ENCODE data around the gene CLPX.

Gene CLPX

DNA sequence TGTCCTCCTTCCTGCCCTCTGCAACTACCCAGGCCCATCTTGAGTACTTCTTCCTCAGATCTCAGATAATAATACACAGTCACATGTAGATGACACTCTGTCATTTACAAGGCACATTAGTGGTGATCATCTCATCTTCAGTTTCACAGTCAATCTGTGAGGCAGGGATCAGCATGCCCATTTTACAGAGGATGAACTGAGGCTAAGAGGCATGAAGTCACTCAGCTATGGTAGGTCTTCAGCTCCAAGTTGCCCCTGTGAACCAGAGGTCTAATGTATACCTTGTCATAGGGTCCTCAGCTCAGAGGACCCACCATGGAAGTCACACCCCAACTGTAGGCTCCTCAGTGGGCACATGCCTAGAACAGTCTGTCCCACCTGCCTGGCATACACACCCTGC is 30.4 kb upstream of the CLPX start:
- TF ChIP-seq ZFP30 (CRISPR knock-in tag; IDR thresholded peaks at IDR 0.05) = no peak
- no peak for TF ChIP-seq OSR1 (CRISPR knock-in tag; IDR thresholded peaks at IDR 0.05)
- TF ChIP-seq CSDC2 (CRISPR knock-in tag; IDR thresholded peaks at IDR 0.05) = no peak
- TF ChIP-seq GLIS3 (CRISPR knock-in tag; IDR thresholded peaks at IDR 0.05) = no peak
- no peak for TF ChIP-seq ESRRG (CRISPR knock-in tag; IDR thresholded peaks at IDR 0.05)
- TF ChIP-seq ZNF8 (CRISPR knock-in tag; IDR thresholded peaks at IDR 0.05) = no peak
- TF ChIP-seq, protein P1, sequence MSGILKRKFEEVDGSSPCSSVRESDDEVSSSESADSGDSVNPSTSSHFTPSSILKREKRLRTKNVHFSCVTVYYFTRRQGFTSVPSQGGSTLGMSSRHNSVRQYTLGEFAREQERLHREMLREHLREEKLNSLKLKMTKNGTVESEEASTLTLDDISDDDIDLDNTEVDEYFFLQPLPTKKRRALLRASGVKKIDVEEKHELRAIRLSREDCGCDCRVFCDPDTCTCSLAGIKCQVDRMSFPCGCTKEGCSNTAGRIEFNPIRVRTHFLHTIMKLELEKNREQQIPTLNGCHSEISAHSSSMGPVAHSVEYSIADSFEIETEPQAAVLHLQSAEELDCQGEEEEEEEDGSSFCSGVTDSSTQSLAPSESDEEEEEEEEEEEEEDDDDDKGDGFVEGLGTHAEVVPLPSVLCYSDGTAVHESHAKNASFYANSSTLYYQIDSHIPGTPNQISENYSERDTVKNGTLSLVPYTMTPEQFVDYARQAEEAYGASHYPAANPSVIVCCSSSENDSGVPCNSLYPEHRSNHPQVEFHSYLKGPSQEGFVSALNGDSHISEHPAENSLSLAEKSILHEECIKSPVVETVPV (CRISPR knock-in tag; IDR thresholded peaks at IDR 0.05) = no peak
- no peak for TF ChIP-seq ZC3H10 (CRISPR knock-in tag; IDR thresholded peaks at IDR 0.05)
- TF ChIP-seq, protein P2, sequence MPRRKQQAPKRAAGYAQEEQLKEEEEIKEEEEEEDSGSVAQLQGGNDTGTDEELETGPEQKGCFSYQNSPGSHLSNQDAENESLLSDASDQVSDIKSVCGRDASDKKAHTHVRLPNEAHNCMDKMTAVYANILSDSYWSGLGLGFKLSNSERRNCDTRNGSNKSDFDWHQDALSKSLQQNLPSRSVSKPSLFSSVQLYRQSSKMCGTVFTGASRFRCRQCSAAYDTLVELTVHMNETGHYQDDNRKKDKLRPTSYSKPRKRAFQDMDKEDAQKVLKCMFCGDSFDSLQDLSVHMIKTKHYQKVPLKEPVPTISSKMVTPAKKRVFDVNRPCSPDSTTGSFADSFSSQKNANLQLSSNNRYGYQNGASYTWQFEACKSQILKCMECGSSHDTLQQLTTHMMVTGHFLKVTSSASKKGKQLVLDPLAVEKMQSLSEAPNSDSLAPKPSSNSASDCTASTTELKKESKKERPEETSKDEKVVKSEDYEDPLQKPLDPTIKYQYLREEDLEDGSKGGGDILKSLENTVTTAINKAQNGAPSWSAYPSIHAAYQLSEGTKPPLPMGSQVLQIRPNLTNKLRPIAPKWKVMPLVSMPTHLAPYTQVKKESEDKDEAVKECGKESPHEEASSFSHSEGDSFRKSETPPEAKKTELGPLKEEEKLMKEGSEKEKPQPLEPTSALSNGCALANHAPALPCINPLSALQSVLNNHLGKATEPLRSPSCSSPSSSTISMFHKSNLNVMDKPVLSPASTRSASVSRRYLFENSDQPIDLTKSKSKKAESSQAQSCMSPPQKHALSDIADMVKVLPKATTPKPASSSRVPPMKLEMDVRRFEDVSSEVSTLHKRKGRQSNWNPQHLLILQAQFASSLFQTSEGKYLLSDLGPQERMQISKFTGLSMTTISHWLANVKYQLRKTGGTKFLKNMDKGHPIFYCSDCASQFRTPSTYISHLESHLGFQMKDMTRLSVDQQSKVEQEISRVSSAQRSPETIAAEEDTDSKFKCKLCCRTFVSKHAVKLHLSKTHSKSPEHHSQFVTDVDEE (CRISPR knock-in tag; IDR thresholded peaks at IDR 0.05) = no peak
- TF ChIP-seq, protein P3, sequence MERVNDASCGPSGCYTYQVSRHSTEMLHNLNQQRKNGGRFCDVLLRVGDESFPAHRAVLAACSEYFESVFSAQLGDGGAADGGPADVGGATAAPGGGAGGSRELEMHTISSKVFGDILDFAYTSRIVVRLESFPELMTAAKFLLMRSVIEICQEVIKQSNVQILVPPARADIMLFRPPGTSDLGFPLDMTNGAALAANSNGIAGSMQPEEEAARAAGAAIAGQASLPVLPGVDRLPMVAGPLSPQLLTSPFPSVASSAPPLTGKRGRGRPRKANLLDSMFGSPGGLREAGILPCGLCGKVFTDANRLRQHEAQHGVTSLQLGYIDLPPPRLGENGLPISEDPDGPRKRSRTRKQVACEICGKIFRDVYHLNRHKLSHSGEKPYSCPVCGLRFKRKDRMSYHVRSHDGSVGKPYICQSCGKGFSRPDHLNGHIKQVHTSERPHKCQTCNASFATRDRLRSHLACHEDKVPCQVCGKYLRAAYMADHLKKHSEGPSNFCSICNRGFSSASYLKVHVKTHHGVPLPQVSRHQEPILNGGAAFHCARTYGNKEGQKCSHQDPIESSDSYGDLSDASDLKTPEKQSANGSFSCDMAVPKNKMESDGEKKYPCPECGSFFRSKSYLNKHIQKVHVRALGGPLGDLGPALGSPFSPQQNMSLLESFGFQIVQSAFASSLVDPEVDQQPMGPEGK (CRISPR knock-in tag; IDR thresholded peaks at IDR 0.05; ENCODE audit: borderline replicate concordance) = no peak
- no peak for TF ChIP-seq ARNTL (CRISPR knock-in tag; IDR thresholded peaks at IDR 0.05; ENCODE audit: borderline replicate concordance, low read depth)
- ATAC-seq = no peak

DNA sequence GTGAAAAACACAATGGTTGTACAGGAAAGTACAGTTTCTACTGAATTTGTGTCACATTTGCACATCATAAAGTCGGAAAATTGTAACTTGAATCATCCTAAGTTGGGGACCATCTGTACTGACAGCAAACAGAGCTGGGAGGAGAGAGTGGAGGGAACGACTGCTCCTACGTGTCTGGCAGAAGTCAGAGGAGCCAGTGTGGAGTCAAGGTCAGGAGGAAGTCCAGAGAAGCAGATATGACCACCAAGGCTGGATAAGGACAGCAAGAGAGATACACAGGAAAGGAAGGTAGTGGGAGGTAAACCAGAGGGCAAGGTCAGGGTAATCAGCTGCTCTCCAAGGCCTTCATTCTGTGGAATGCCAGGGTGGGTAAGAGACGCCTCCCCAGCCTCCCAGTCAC is 28.9 kb upstream of the CLPX start:
- TF ChIP-seq, protein P2 (CRISPR knock-in tag; IDR thresholded peaks at IDR 0.05) = no peak
- TF ChIP-seq ZNF70 (CRISPR knock-in tag; IDR thresholded peaks at IDR 0.05) (no peak), GLIS3 (CRISPR knock-in tag; IDR thresholded peaks at IDR 0.05) (no peak), ISL1 (CRISPR knock-in tag; IDR thresholded peaks at IDR 0.05) (no peak), RARB (CRISPR knock-in tag; IDR thresholded peaks at IDR 0.05) (no peak), ZNF565 (CRISPR knock-in tag; conservative IDR thresholded peaks at IDR 0.05; ENCODE audit: low read depth) (no peak), CSDC2 (CRISPR knock-in tag; IDR thresholded peaks at IDR 0.05) (no peak), ARNTL (CRISPR knock-in tag; IDR thresholded peaks at IDR 0.05; ENCODE audit: borderline replicate concordance, low read depth) (no peak), TCF4 (CRISPR knock-in tag; IDR thresholded peaks at IDR 0.05; ENCODE audit: borderline replicate concordance) (no peak), ZFP30 (CRISPR knock-in tag; IDR thresholded peaks at IDR 0.05) (no peak), ESRRG (CRISPR knock-in tag; IDR thresholded peaks at IDR 0.05) (no peak), OSR1 (CRISPR knock-in tag; IDR thresholded peaks at IDR 0.05) (no peak), ZNF8 (CRISPR knock-in tag; IDR thresholded peaks at IDR 0.05) (no peak), SNAI2 (CRISPR knock-in tag; IDR thresholded peaks at IDR 0.05) (no peak), TOX (CRISPR knock-in tag; IDR thresholded peaks at IDR 0.05; ENCODE audit: borderline replicate concordance) (no peak), ZC3H10 (CRISPR knock-in tag; IDR thresholded peaks at IDR 0.05) (no peak), BACH2 (CRISPR knock-in tag; IDR thresholded peaks at IDR 0.05; ENCODE audit: borderline replicate concordance) (no peak)
- TF ChIP-seq, protein P3 (CRISPR knock-in tag; IDR thresholded peaks at IDR 0.05; ENCODE audit: borderline replicate concordance) = no peak
- TF ChIP-seq, protein P1 (CRISPR knock-in tag; IDR thresholded peaks at IDR 0.05) = no peak
- TF ChIP-seq, protein P4, sequence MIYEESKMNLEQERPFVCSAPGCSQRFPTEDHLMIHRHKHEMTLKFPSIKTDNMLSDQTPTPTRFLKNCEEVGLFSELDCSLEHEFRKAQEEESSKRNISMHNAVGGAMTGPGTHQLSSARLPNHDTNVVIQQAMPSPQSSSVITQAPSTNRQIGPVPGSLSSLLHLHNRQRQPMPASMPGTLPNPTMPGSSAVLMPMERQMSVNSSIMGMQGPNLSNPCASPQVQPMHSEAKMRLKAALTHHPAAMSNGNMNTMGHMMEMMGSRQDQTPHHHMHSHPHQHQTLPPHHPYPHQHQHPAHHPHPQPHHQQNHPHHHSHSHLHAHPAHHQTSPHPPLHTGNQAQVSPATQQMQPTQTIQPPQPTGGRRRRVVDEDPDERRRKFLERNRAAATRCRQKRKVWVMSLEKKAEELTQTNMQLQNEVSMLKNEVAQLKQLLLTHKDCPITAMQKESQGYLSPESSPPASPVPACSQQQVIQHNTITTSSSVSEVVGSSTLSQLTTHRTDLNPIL (CRISPR knock-in tag; IDR thresholded peaks at IDR 0.05; ENCODE audit: low read depth) = no peak
- ATAC-seq = no peak

Measured in SK-N-SH treated with all-trans-retinoic acid at 6 μM for 48 hours (cell line).